Esophagus squamous epithelium (tissue), 5 donors: ENCODE measurements around the gene TUBA4A. TPM values are rescaled to one million over a fixed set of nuclear protein-coding genes. Genes with fewer than 3 reads are reported as not detected.

Experiments
- DNase-seq: peaks from one replicate; lab custom pipeline; 2025; lab: John Stamatoyannopoulos, UW
- H3K27ac ChIP-seq, 4 donors: fragments of 200-600 bp; sonication (generic); one replicate each; pipeline ENCODE4 v1.5.1; 2016 to 2019; ENCODE audit warnings: mild to moderate bottlenecking in 1 of 4
- H3K27me3 ChIP-seq, 4 donors: fragments of 200-600 bp; sonication (generic); 1 replicate in 3 of 4; 2 replicates in 1 of 4; pipeline versions ENCODE4 v1.5.1 to v1.6.0; 2017 to 2021; ENCODE audit warnings: antibody characterized with exemption in 1 of 4
- H3K36me3 ChIP-seq, 3 donors: fragments of 200-600 bp; sonication (generic); one replicate each; pipeline ENCODE4 v1.5.1; 2016 to 2019
- H3K4me1 ChIP-seq, 3 donors: fragments of 200-600 bp; sonication (generic); one replicate each; pipeline ENCODE4 v1.5.1; 2017 to 2019
- H3K4me3 ChIP-seq, 4 donors: fragments of 200-600 bp; sonication (generic); 1 replicate in 3 of 4; 2 replicates in 1 of 4; pipeline ENCODE4 v1.5.1; 2016 to 2019; ENCODE audit warnings: mild to moderate bottlenecking in 2 of 4, moderate library complexity in 1 of 4
- H3K9me3 ChIP-seq, 3 donors: fragments of 200-600 bp; sonication (generic); one replicate each; pipeline ENCODE4 v1.5.1; 2016 to 2019
- CTCF ChIP-seq, 6 experiments: fragments of 450-650 bp in 4 of 6; fragments of 200-600 bp in 2 of 6; sonication (generic) in 2 of 6; IDR thresholded peaks; one replicate each; pipeline ENCODE4 v1.5.1; 2016 to 2019; ENCODE audit warnings: antibody characterized with exemption in 6 of 6, mild to moderate bottlenecking in 4 of 6, moderate library complexity in 4 of 6
- POLR2A ChIP-seq, 4 donors: fragments of 450-650 bp; IDR thresholded peaks; one replicate each; pipeline ENCODE4 v1.6.1; 2017; ENCODE audit warnings: antibody characterized with exemption in 4 of 4, mild to moderate bottlenecking in 4 of 4, moderate library complexity in 3 of 4
- WGBS, 2 donors: methylation state at CpG; one replicate each; pipeline ENCODE4 v1.1.5; 2018; 5-methylcytosine and 5-hydroxymethylcytosine counted together
- intact Hi-C: fragments of 100-400 bp; cut with DNase I; formaldehyde crosslinking; loops from one replicate; pipeline ENCODE4 v1.15.0; 2022
- total RNA-seq, 4 donors: library from RNA; depleted of rRNA; stranded (reverse); fragments of >200 nt; gene quantifications; one replicate each; pipeline ENCODE4 v1.1.0, GENCODE V29; 2016
- donor health status: DM: yes; HTN: yes; CAD: no.

TUBA4A gene
- total RNA-seq, 4 donors from 2014 or later = 104 to 258 (median 169) TPM

DNA sequence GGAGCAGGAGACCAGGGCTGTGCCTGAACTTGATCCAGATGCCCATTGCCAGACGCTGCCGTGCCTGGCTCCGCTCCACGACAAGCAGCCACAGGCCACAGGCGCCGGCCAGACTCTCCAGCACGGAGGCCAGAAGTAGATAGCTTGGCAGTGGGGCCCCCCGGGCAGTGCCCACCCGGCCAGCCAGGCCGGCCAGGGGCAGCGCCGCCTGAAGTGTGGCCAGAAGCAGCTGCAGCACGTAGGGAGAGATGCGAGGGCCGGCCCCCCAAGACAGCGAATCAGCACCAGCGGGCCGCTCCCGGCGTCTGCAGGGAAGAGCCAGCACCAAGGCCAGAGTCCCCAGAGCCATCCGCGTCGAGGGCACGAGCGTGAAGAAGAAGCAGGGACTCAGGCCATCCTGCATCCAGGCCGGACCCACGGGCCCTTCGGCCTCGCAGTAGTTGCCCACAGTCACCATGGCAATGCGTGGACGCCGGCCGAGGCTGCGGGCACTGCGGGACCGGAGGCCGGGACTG, 35.4 kb downstream of the TUBA4A start:
- peaks cover 39 to 75% (median 40%) of the 10 kb centered on the region in 3 donors for H3K36me3 ChIP-seq
- H3K4me3 ChIP-seq = peak overlapping the region; percentile 47 to 77 (median 65)
- WGBS, 2 donors = 0% methylated on average over 1 to 2 of the region's 37 CpGs
- peak overlapping the region; percentile 88 to 98 (median 95) for H3K27ac ChIP-seq
- intact Hi-C loops = loop anchor here (10.0 kb wide), 1 partner anchor 53 kb away; the partner anchor contains the start of gene NHEJ1
- peaks cover 21 to 46% (median 29%) of the 10 kb centered on the region in 3 donors for H3K4me1 ChIP-seq
- no peaks in the 10 kb centered on the region for H3K27me3 ChIP-seq
- TF ChIP-seq CTCF (IDR thresholded peaks at IDR 0.05) (peak in 1 of 6 experiments; percentile 14), POLR2A (IDR thresholded peaks at IDR 0.05) (no peak)
- DNase-seq = no peak
- H3K9me3 ChIP-seq = no peaks in the 10 kb centered on the region

GRCh38 chr2:219216535-219216915, 37.2 kb downstream of the TUBA4A start:
- WGBS, 2 donors = 84 to 92% methylated on average over 2 to 6 of the region's 6 CpGs
- H3K4me3 ChIP-seq = no peak overlapping the region
- H3K27me3 ChIP-seq = no peaks in the 10 kb centered on the region
- peak overlapping the region in 3 of 4 donors; percentile 88 to 98 (median 93) for H3K27ac ChIP-seq
- peaks cover 25 to 73% (median 41%) of the 10 kb centered on the region in 3 donors for H3K36me3 ChIP-seq
- TF ChIP-seq POLR2A (IDR thresholded peaks at IDR 0.05) = no peak
- TF ChIP-seq CTCF (IDR thresholded peaks at IDR 0.05) = no peak
- H3K9me3 ChIP-seq = no peaks in the 10 kb centered on the region
- peaks cover 21 to 46% (median 29%) of the 10 kb centered on the region in 3 donors for H3K4me1 ChIP-seq
- intact Hi-C loops = loop anchor here (10.0 kb wide), 1 partner anchor 52 kb away; the partner anchor contains the start of gene NHEJ1
- no peak for DNase-seq

DNA sequence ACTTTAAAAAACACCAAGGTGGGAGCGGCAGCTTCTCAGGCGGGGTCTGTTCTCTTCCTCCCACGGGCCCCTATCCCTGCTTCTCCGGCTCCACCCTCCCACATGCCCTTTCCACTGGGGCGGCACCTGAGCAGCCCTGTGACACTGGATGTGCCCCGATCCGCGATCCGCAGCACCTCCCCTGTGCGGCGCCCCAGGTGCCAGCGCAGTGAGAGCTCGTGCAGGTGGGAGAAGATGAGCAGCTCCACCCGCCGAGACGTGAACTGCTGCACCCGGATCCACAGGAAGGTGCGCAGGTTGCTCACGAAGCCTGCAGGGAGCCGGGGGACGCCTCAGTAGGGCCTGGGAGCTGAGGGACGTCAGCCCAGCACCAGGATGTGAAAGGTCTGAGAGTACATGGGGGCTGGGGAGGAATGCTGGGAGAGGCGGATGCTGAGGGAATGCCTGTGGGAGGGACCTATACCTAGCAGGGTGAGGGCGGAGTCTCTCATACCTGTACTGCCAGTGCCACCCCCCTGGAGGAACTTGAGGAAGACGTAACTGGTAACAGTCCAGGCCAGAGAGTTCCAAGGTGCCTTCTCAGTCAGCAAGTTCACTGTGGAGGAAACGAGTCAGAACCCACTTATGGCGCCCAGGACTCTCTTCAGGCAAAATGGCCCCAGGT, 37.7 kb downstream of the TUBA4A start:
- intact Hi-C loops = loop anchor here (10.0 kb wide), 1 partner anchor 51 kb away; the partner anchor contains the start of gene NHEJ1
- TF ChIP-seq POLR2A (IDR thresholded peaks at IDR 0.05) = no peak
- TF ChIP-seq CTCF (IDR thresholded peaks at IDR 0.05) = no peak
- Histone ChIP-seq H3K27ac (peak overlapping the region in 3 of 4 donors; percentile 88 to 98 (median 93)), H3K36me3 (peaks cover 23 to 71% (median 36%) of the 10 kb centered on the region in 3 donors), H3K9me3 (no peaks in the 10 kb centered on the region), H3K27me3 (no peaks in the 10 kb centered on the region), H3K4me1 (peaks cover 21 to 46% (median 29%) of the 10 kb centered on the region in 3 donors), H3K4me3 (no peak overlapping the region)
- no peak for DNase-seq
- WGBS, 2 donors = 88 to 91% methylated on average over 8 to 15 of the region's 27 CpGs

- H3K4me3 ChIP-seq = no peak overlapping the region
- no peaks in the 10 kb centered on the region for H3K9me3 ChIP-seq
- no peak overlapping the region for H3K27ac ChIP-seq
- peaks cover 21 to 41% (median 29%) of the 10 kb centered on the region in 3 donors for H3K4me1 ChIP-seq
- no peak for DNase-seq
- H3K36me3 ChIP-seq = peaks cover 28 to 71% (median 31%) of the 10 kb centered on the region in 3 donors
- WGBS, 2 donors = 92 to 97% methylated on average over 3 to 5 of the region's 6 CpGs
- TF ChIP-seq POLR2A (IDR thresholded peaks at IDR 0.05) = no peak
- TF ChIP-seq CTCF (IDR thresholded peaks at IDR 0.05) = no peak
- no peaks in the 10 kb centered on the region for H3K27me3 ChIP-seq
- intact Hi-C loops = loop anchor here (10.0 kb wide), 1 partner anchor 50 kb away; the partner anchor contains the start of gene NHEJ1
Observed at GRCh38 chr2:219214786-219215185, 38.9 kb downstream of the TUBA4A start.

GRCh38 chr2:219214141-219214540, 39.6 kb downstream of the TUBA4A start:
- Histone ChIP-seq H3K27me3 (no peaks in the 10 kb centered on the region), H3K9me3 (no peaks in the 10 kb centered on the region), H3K4me3 (no peak overlapping the region), H3K27ac (no peak overlapping the region), H3K36me3 (peaks cover 30 to 74% (median 34%) of the 10 kb centered on the region in 3 donors), H3K4me1 (peaks cover 16 to 37% (median 24%) of the 10 kb centered on the region in 3 donors)
- WGBS, 2 donors = 90 to 96% methylated on average over 14 to 15 of the region's 15 CpGs
- intact Hi-C loops = loop anchor here (10.0 kb wide), 1 partner anchor 49 kb away; the partner anchor contains the start of gene NHEJ1
- TF ChIP-seq CTCF (IDR thresholded peaks at IDR 0.05) (no peak), POLR2A (IDR thresholded peaks at IDR 0.05) (no peak)
- no peak for DNase-seq
